ENCODE measurements around the gene MAP3K4.

MAP3K4 gene

GRCh38 chr6:161038229-161039031 lies 46.9 kb downstream of the MAP3K4 start:
- DNase-seq: no peak

- no peak for DNase-seq
These were observed 49.7 kb downstream of the MAP3K4 start for GRCh38 chr6:161041274-161041673.

- no peak for DNase-seq
These were observed 52.8 kb downstream of the MAP3K4 start for GRCh38 chr6:161044335-161044734.

GRCh38 chr6:161048641-161049040 lies 57.1 kb downstream of the MAP3K4 start:
- DNase-seq: no peak

- DNase-seq: no peak
These were observed 58.7 kb downstream of the MAP3K4 start for GRCh38 chr6:161050134-161050765.

- no peak for DNase-seq
These were observed 61.5 kb downstream of the MAP3K4 start for GRCh38 chr6:161053103-161053502.

GRCh38 chr6:161054876-161055275 lies 63.3 kb downstream of the MAP3K4 start:
- no peak for DNase-seq

- no peak for DNase-seq
These were observed 64.9 kb downstream of the MAP3K4 start for GRCh38 chr6:161056451-161056850.

GRCh38 chr6:161057103-161058091 lies 65.8 kb downstream of the MAP3K4 start:
- DNase-seq: no peak

- DNase-seq: no peak
These were observed 67.2 kb downstream of the MAP3K4 start for GRCh38 chr6:161058741-161059140.

GRCh38 chr6:161061576-161061975 lies 70.0 kb downstream of the MAP3K4 start:
- DNase-seq: no peak

- DNase-seq: no peak
These were observed 73.3 kb downstream of the MAP3K4 start for GRCh38 chr6:161064915-161065314.

- peak; percentile 72 for DNase-seq
These were observed 74.9 kb downstream of the MAP3K4 start for GRCh38 chr6:161066511-161066910.

GRCh38 chr6:161067749-161068148 lies 76.2 kb downstream of the MAP3K4 start:
- DNase-seq: peak; percentile 68

- peak; percentile 50 for DNase-seq
These were observed 76.8 kb downstream of the MAP3K4 start for GRCh38 chr6:161068321-161068741.

GRCh38 chr6:161073930-161074329 lies 82.4 kb downstream of the MAP3K4 start:
- DNase-seq: no peak

GRCh38 chr6:161074496-161075121 lies 83.0 kb downstream of the MAP3K4 start:
- DNase-seq: no peak

- DNase-seq: peak; percentile 13
These were observed 84.7 kb downstream of the MAP3K4 start for GRCh38 chr6:161076181-161076677.

GRCh38 chr6:161079566-161080262 lies 88.1 kb downstream of the MAP3K4 start:
- no peak for DNase-seq

GRCh38 chr6:161080263-161080970 lies 88.8 kb downstream of the MAP3K4 start:
- DNase-seq: no peak

GRCh38 chr6:161082215-161082614 lies 90.6 kb downstream of the MAP3K4 start:
- no peak for DNase-seq
